DND-41 (cell line): ENCODE measurements around the gene PNCK.

ENCODE experiments used
- ATAC-seq: fragments of 200-7000 bp; cut with Tn5 transposase; 3 replicates; pipeline ENCODE4 v1.9.1; 2021; ENCODE audit warnings: low read depth; ENCODE audit not compliant: insufficient read depth
- DNase-seq: peaks from one replicate; pipeline ENCODE4 v3.0.0-alpha.2; 2020
- H2AFZ ChIP-seq: 2 replicates; pipeline ENCODE4 v1.6.0; 2012; ENCODE audit warnings: low read depth, low read length
- H3K27ac ChIP-seq: 2 replicates; pipeline ENCODE4 v1.5.1; 2012; ENCODE audit warnings: low read length, inconsistent platforms
- H3K27me3 ChIP-seq: fragments of 200-600 bp; sonication (generic); 2 replicates; pipeline ENCODE4 v1.6.0; 2012; ENCODE audit warnings: low read length, mild to moderate bottlenecking, inconsistent platforms; ENCODE audit not compliant: insufficient read depth, poor library complexity
- H3K36me3 ChIP-seq: 2 replicates; pipeline ENCODE4 v1.5.1; 2012; ENCODE audit warnings: low read length, inconsistent platforms; ENCODE audit not compliant: insufficient read depth
- H3K4me1 ChIP-seq: 2 replicates; pipeline ENCODE4 v1.5.1; 2012; ENCODE audit warnings: mild to moderate bottlenecking, low read length; ENCODE audit not compliant: insufficient read depth
- H3K4me2 ChIP-seq: 2 replicates; pipeline ENCODE4 v1.6.0; 2012; ENCODE audit warnings: mild to moderate bottlenecking, moderate library complexity, low read length, inconsistent platforms; ENCODE audit not compliant: insufficient read depth
- H3K4me3 ChIP-seq, 2 experiments: fragments of 200-600 bp in 1 of 2; shearing (Covaris generic) in 1 of 2; 2 replicates each; pipeline ENCODE4 v1.5.1; 2012 to 2016; ENCODE audit warnings: inconsistent platforms in 2 of 2, low read length in 2 of 2, mild to moderate bottlenecking in 2 of 2, low read depth in 1 of 2, moderate library complexity in 1 of 2
- H3K79me2 ChIP-seq: 2 replicates; pipeline ENCODE4 v1.6.0; 2012; ENCODE audit warnings: low read length, inconsistent platforms; ENCODE audit not compliant: insufficient read depth
- H3K9ac ChIP-seq: 2 replicates; pipeline ENCODE4 v1.6.0; 2012; ENCODE audit warnings: low read depth, mild to moderate bottlenecking, inconsistent platforms, low read length, moderate library complexity
- H3K9me3 ChIP-seq: 2 replicates; pipeline ENCODE4 v1.5.1; 2012; ENCODE audit warnings: low read length, moderate library complexity, mild to moderate bottlenecking, inconsistent platforms; ENCODE audit not compliant: insufficient read depth, severe bottlenecking
- H4K20me1 ChIP-seq: 2 replicates; pipeline ENCODE4 v1.6.0; 2012; ENCODE audit warnings: low read length; ENCODE audit not compliant: insufficient read depth
- CTCF ChIP-seq: IDR thresholded peaks from 2 replicates; pipeline ENCODE4 v1.5.1; 2012; ENCODE audit warnings: borderline replicate concordance, low read length, moderate library complexity, mild to moderate bottlenecking; ENCODE audit not compliant: poor library complexity, severe bottlenecking; ENCODE audit errors: extremely low read depth
- EZH2 ChIP-seq: IDR thresholded peaks from 3 replicates; pipeline ENCODE4 v1.6.1; 2012; ENCODE audit warnings: borderline replicate concordance, low read depth, mild to moderate bottlenecking, moderate library complexity, low read length, inconsistent platforms; ENCODE audit not compliant: severe bottlenecking

Gene PNCK

GRCh38 chrX:153645151-153645550 is 28.5 kb downstream of the PNCK start:
- H3K4me3 ChIP-seq = no peak overlapping the region
- TF ChIP-seq EZH2 = no peak
- TF ChIP-seq CTCF = no peak
- H3K4me2 ChIP-seq = no peak overlapping the region
- H3K27ac ChIP-seq = no peak overlapping the region
- H2AFZ ChIP-seq = no peak overlapping the region
- no peak overlapping the region for H3K9ac ChIP-seq
- ATAC-seq (no peak), DNase-seq (no peak)
- no peaks in the 10 kb centered on the region for H3K27me3 ChIP-seq
- H3K9me3 ChIP-seq = no peaks in the 10 kb centered on the region
- no peaks in the 10 kb centered on the region for H4K20me1 ChIP-seq
- H3K36me3 ChIP-seq = no peaks in the 10 kb centered on the region
- no peaks in the 10 kb centered on the region for H3K79me2 ChIP-seq
- peaks cover 6% of the 10 kb centered on the region for H3K4me1 ChIP-seq

DNA sequence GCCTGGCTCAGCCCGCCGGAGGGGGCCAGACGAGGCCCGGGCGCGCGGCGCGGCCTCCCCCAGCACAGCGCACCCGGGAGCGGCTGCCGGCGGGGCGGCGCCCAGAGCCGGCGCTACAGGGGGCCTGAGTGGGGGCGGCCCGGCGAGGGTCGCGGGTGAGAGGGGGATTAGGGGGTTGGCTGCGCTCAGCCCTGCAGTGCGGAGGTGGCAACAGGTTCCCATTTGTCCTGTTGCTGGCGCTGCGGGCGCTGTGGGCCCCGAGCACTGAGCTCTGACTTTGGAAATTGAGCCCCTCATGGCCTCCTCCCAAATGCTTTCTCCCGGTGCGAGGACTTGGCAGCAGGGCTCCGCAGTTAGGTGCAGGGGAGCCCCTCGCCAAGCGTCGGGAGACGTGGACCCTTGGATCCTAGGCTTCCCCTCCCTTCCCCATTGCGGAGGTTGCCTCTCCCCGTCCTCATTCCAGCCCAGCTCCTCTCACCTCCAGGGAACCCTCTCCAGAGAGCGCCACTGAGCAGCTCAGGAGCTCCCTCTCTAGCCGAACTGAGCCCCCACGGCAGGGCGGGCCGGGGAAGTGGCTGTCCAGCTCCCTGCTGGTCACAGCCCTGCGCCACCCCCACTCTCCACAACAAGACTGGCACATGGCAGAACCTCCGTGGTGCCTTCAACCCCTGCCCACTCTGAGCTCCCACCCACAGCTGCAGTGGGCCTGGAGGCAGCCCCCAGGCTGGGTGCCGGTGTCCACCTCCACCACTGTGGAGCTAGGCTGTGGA is 29.1 kb downstream of the PNCK start:
- H3K4me2 ChIP-seq = no peak overlapping the region
- H2AFZ ChIP-seq = no peak overlapping the region
- H3K9ac ChIP-seq = no peak overlapping the region

GRCh38 chrX:153643431-153644351 is 29.9 kb downstream of the PNCK start:
- TF ChIP-seq CTCF (no peak), EZH2 (no peak)
- H3K4me1 ChIP-seq = peaks cover 6% of the 10 kb centered on the region
- H3K27me3 ChIP-seq = no peaks in the 10 kb centered on the region
- H3K9ac ChIP-seq = no peak overlapping the region
- ATAC-seq (no peak), DNase-seq (no peak)
- H3K4me2 ChIP-seq = no peak overlapping the region
- H3K9me3 ChIP-seq = no peaks in the 10 kb centered on the region
- H3K4me3 ChIP-seq = no peak overlapping the region
- no peaks in the 10 kb centered on the region for H3K36me3 ChIP-seq
- no peak overlapping the region for H3K27ac ChIP-seq
- H4K20me1 ChIP-seq = no peaks in the 10 kb centered on the region
- H2AFZ ChIP-seq = no peak overlapping the region
- H3K79me2 ChIP-seq = no peaks in the 10 kb centered on the region

More for the DNA sequence above, 29.1 kb downstream of the PNCK start:
- peaks cover 6% of the 10 kb centered on the region for H3K4me1 ChIP-seq
- no peak for DNase-seq
- no peaks in the 10 kb centered on the region for H4K20me1 ChIP-seq
- H3K27ac ChIP-seq = no peak overlapping the region
- no peak overlapping the region for H3K4me3 ChIP-seq
- no peaks in the 10 kb centered on the region for H3K9me3 ChIP-seq
- ATAC-seq = no peak
- TF ChIP-seq EZH2 (no peak), CTCF (no peak)
- no peaks in the 10 kb centered on the region for H3K27me3 ChIP-seq
- H3K79me2 ChIP-seq = no peaks in the 10 kb centered on the region
- no peaks in the 10 kb centered on the region for H3K36me3 ChIP-seq
